Stomach (tissue), 4 donors: ENCODE measurements around the gene KANK2.

Source experiments
- CTCF ChIP-seq, 7 experiments: fragments of 450-650 bp in 4 of 7; fragments of 200-600 bp in 3 of 7; sonication (generic) in 3 of 7; IDR thresholded peaks; one replicate each; pipeline ENCODE4 v1.5.1; 2016 to 2019; ENCODE audit warnings: antibody characterized with exemption in 7 of 7, control low read depth in 2 of 7, mild to moderate bottlenecking in 1 of 7
- EP300 ChIP-seq: sonication (generic); formaldehyde crosslinking; IDR thresholded peaks from one replicate; pipeline ENCODE4 v1.6.1; 2017; ENCODE audit warnings: antibody characterized with exemption
- POLR2A ChIP-seq, 4 donors: fragments of 450-650 bp; IDR thresholded peaks; one replicate each; pipeline ENCODE4 v1.6.1; 2016; ENCODE audit warnings: antibody characterized with exemption in 4 of 4, control low read depth in 2 of 4, mild to moderate bottlenecking in 1 of 4, moderate library complexity in 1 of 4

GRCh38 chr19:11230621-11231386 is 33.5 kb upstream of the KANK2 start:
- TF ChIP-seq CTCF (IDR thresholded peaks at IDR 0.05): no peak
- TF ChIP-seq EP300: no peak
- no peak for TF ChIP-seq POLR2A (IDR thresholded peaks at IDR 0.05)
